Head of caudate nucleus (tissue), 42 donors: Measurements from ENCODE around the gene SLCO2A1.

Experiments
- DNase-seq, 42 donors: peaks; one replicate each; pipeline versions ENCODE4 v3.0.0 to v3.0.0-alpha.2; 2020 to 2021; ENCODE audit warnings: mixed read lengths in 7 of 42
- intact Hi-C: fragments of 100-400 bp; cut with DNase I; formaldehyde crosslinking; loops from one replicate; pipeline ENCODE4 v1.15.0; 2022

The SLCO2A1 gene

GRCh38 chr3:133967992-133968892, 61.5 kb downstream of the SLCO2A1 start:
- DNase-seq: no peak

DNA sequence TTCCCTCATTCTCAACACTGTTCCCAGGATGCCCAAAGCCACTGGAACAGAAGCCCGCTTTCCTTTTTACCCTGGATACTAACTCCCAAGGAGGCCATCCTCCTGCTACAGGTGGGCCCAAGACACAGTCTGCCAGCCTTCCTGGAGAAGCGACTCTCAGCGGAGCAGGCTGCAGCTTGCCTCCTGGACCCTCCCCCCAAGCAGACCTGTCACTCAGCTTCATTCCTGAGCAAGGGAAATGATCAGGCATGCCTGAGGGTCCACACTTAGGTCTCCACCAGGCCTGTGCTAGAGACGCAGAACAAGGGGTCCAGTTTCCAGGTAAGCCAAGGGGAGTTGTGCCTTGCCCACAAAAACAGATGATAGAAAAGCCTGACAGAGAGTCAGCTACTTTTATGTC, 62.8 kb downstream of the SLCO2A1 start:
- intact Hi-C loops: no loop called here

More at GRCh38 chr3:133967992-133968892, 61.5 kb downstream of the SLCO2A1 start:
- intact Hi-C loops: no loop called here

GRCh38 chr3:133965906-133966305, 63.8 kb downstream of the SLCO2A1 start:
- no peak for DNase-seq
- intact Hi-C loops: no loop called here

More for the DNA sequence above, 62.8 kb downstream of the SLCO2A1 start:
- DNase-seq: no peak

DNA sequence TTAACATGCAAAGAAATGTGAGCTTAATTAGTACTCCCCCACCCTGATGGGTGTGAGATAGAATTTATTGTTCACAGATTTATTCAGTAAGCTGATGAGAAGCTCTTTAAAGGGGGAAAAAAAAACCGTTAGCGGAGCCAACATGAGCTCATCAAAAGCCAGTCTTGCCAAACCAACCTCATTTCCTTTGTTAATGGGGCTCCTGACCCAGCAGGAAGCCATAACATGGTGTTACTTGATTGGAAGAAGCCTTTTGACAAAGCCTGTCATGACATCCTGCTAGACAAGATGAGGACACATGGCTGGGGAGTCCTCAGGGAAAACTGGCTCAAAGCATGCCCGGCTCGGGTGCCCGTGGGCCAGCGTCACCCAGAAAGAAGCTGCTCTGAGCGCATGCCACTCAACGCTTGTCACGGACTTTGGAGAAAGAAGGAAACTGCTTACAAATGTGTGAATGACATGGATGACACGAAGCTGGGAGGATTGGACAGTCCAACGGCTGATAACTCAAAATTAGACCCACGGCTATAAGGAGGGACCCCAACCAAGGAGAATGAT, 64.6 kb downstream of the SLCO2A1 start:
- DNase-seq: no peak
- intact Hi-C loops: no loop called here

DNA sequence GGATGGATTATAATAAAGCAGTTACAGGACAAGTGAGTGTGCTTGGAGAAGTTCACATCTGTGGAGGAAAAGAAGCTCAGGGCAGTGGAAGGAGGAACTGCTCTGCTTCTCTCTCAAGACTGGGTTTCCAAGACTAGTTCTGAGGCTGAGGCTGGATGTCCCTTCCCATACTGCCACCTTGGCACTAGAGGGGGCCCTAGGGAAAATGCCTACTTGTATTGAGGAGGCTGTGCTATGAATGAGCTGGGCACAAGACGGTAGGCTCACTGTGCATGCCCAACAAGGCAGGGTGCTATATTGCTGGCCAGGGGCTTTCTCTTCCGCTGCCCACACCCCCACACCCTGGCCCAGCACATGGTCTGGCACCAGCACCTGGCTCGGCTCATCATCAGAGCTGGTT, 65.2 kb downstream of the SLCO2A1 start:
- DNase-seq: no peak
- intact Hi-C loops: no loop called here

- no peak for DNase-seq
- intact Hi-C loops: no loop called here
Observed at GRCh38 chr3:133963657-133964396, 65.9 kb downstream of the SLCO2A1 start.

GRCh38 chr3:133962849-133963248, 66.9 kb downstream of the SLCO2A1 start:
- DNase-seq: no peak
- intact Hi-C loops: no loop called here

DNA sequence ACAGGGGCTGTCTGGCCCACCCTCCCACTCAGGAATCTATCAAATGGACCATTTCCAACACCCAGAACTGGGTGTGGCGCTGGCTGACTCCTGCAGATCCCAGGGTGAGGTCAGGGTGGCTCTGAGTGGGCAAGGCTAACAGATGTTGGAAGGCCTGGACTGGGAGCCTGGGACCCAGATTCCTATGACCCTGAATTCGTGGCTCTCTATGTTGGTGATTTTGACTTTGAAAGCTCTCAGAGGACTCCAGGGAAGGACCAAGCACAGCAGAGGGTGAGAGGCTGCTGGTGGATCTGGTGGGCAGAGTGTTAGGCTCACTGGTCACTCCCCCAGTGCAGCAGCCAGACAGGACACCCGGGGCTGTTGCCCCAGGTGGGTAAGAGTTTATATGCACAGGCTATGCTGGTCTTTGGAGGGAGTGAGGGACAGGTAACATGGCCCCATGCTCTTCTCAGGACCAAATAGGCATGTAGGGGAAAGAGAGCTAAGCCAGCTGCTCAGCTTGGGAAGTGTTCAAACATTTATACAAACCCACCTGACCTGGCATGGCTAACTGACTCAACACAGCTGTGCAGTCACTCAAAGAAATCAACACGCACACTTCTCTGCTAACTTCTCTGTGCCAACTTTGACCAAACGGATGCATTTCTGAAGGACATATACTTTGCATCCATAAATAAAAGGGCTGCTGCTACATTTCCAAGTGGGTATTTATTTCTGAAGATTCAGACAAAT, 71.5 kb downstream of the SLCO2A1 start:
- intact Hi-C loops: no loop called here
- no peak for DNase-seq

GRCh38 chr3:133956982-133957381, 72.7 kb downstream of the SLCO2A1 start:
- no peak for DNase-seq

DNA sequence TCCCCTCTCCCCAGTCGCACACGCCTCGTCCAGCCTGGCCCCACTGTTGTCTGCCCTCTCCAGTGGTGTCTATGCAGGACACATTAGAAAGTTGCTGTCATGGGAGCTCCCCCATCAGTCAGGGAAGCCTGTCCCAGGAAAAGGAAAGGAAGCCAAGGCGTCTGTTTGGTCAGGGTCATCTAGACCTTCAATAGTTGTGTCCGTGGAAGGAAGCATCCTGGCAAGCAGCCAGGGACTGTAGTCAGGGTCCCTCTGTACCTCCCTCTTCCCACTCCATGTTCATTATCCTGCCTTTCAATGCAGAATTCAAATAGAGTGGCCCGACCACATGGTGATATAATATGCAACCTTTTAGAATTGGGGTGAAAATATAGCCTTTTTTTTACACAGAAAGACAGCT, 73.4 kb downstream of the SLCO2A1 start:
- no peak for DNase-seq

More at GRCh38 chr3:133956982-133957381, 72.7 kb downstream of the SLCO2A1 start:
- intact Hi-C loops: no loop called here

GRCh38 chr3:133955892-133956291, 73.8 kb downstream of the SLCO2A1 start:
- intact Hi-C loops: no loop called here
- no peak for DNase-seq

More for the DNA sequence above, 73.4 kb downstream of the SLCO2A1 start:
- intact Hi-C loops: no loop called here

DNA sequence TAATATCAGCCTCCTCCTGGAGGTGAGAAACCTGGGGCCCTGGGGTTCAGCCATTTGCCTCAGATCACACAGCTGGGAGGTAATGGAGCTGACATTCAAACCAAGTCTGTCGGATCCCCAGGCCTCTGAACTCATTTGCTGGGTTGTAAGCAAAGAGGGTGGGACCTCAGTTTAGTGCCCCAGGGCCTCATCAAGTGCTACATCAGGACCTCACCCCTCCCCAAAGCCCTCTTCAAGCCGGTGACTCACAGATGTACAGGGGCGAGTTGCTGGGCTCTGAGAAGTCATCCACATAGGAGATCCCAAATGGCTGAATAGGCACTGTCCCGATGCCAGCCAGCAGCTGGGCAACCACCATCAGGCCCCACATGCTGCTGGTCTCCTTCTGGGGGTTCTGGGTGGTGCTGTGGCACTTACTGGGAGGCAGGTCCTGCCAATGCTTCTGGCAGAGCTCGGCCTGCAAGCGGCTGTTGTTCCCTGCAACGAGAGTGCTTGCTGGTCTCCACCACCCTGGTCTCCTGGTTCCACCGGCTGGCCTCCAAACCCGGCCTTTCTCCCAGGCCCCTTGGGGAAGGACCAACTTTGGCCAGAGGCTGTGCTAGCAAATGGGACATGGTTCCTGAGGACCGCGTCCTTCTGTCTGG, 74.9 kb downstream of the SLCO2A1 start:
- intact Hi-C loops: no loop called here
- DNase-seq: no peak

- intact Hi-C loops: no loop called here
- no peak for DNase-seq
Observed at GRCh38 chr3:133953297-133953696, 76.4 kb downstream of the SLCO2A1 start.

GRCh38 chr3:133949438-133949837, 80.3 kb downstream of the SLCO2A1 start:
- no peak for DNase-seq
- intact Hi-C loops: no loop called here

DNA sequence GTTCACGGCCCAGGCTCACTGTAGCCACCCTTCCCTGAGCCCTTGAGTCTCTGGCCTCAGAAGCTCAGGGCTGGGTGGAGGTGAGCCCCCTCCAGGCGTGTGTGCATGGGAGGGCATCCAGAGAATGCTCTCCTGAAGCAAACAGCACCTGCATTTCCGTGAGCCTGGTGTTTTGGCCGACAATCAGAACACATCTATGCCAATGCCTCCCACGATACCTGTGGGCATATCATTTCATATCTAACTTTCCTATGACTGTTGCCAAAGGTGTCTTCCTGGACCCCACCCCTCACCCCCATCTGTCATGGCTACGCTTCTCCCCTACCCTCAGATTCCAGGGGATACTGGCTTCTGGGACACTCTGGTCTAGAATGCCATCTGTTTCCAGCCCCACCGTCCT, 80.7 kb downstream of the SLCO2A1 start:
- intact Hi-C loops: no loop called here
- no peak for DNase-seq

DNA sequence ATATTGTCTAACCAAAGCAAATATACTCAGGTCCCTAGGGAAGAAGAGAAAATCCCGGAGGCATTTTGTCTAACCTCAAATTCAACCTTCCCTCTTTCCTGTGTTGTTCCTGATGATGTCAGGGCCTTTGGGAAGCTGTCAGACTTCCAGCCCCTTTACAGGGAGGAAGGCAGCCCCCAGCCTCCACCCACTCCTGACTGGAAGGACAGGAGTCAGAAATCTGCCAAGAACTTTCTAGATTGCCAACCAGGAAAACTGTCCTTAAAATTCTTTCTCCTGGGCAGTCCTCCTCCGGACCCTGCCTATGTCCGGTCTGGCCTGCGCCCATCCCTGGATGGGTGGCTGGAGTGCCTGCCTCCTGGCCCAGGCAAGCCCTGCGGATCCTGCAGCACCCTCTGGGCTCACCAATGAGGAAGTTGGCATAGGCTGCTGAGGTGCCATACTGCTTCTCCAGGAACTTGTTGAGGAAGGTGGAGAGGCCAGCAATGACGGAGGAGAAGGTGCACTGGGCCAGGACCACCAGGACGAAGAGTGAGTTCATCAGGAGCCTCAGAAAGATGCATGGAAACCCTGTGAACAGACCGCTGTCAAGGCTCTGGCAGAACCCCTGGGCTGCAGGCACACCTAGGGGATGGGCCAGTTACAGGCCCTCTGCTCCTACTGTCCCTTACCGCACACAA, 81.5 kb downstream of the SLCO2A1 start:
- DNase-seq: no peak
- intact Hi-C loops: no loop called here

GRCh38 chr3:133945381-133946095, 84.2 kb downstream of the SLCO2A1 start:
- no peak for DNase-seq
- intact Hi-C loops: no loop called here
